GM12878 (cell line): ENCODE data around the gene FAM200B. TPM values are rescaled to one million over a fixed set of nuclear protein-coding genes. Genes with fewer than 3 reads are reported as not detected.

ENCODE experiments used
- ATAC-seq: fragments of 200-7000 bp; cut with Tn5 transposase; 3 replicates; pipeline ENCODE4 v1.9.1; 2020; ENCODE audit warnings: mild to moderate bottlenecking, moderate library complexity
- BruUV-seq: library from RNA; stranded (reverse); fragments of 400-500 nt; replicated peaks from 2 replicates; lab custom pipeline; 2021; lab: Mats Ljungman, UMichigan
- CTCF ChIA-PET: fragments of 300-600 bp; sonication (Branson Sonifier 250); formaldehyde crosslinking; extraction: SDS; loops from one replicate; lab custom pipeline; 2021; ENCODE audit warnings: inconsistent platforms; lab: Yijun Ruan, JAX
- POLR2A ChIA-PET: fragments of 350-600 bp; formaldehyde crosslinking; extraction: SDS; loops from one replicate; lab custom pipeline; 2021; ENCODE audit warnings: inconsistent platforms; lab: Charles Lee
- RAD21 ChIA-PET: fragments of 300-600 bp; sonication (Branson Sonifier 250); formaldehyde crosslinking; loops from one replicate; lab custom pipeline; 2023; ENCODE audit warnings: antibody characterized with exemption; ENCODE audit not compliant: unreplicated experiment; lab: Charles Lee
- SMC1A ChIA-PET: fragments of 300-600 bp; sonication (Branson Sonifier 250); formaldehyde crosslinking; loops from one replicate; lab custom pipeline; 2023; ENCODE audit not compliant: unreplicated experiment, uncharacterized antibody; lab: Charles Lee
- DNase-seq: peaks from one replicate; pipeline ENCODE4 v3.0.0-alpha.2; 2011; ENCODE audit warnings: low read depth, low spot score
- FAIRE-seq: peaks from 3 replicates; lab custom pipeline; 2011; peaks lifted over from hg19 to GRCh38; lab: Jason Lieb, UNC
- H2AFZ ChIP-seq: 2 replicates; pipeline ENCODE4 v1.6.0; 2011; ENCODE audit warnings: low read depth, low read length, control low read depth; ENCODE audit not compliant: control insufficient read depth
- H3K27ac ChIP-seq: 2 replicates; pipeline ENCODE4 v1.5.1; 2011; ENCODE audit warnings: control low read depth; ENCODE audit not compliant: control insufficient read depth, insufficient read depth
- H3K27me3 ChIP-seq, 2 experiments: replicated peaks in 1 of 2; 2 replicates each; pipeline versions ENCODE4 v1.6.0 to v1.6.1; 2011; ENCODE audit warnings: low read length in 1 of 2; ENCODE audit not compliant: control insufficient read depth in 2 of 2, insufficient read depth in 2 of 2
- H3K36me3 ChIP-seq, 2 experiments: 2 replicates each; pipeline ENCODE4 v1.5.1; 2011; ENCODE audit warnings: low read length in 1 of 2; ENCODE audit not compliant: control insufficient read depth in 2 of 2, insufficient read depth in 2 of 2
- H3K4me1 ChIP-seq: 2 replicates; pipeline ENCODE4 v1.6.1; 2011; ENCODE audit warnings: mild to moderate bottlenecking, low read length, moderate library complexity, mixed read lengths; ENCODE audit not compliant: control insufficient read depth, insufficient read depth
- H3K4me2 ChIP-seq: 2 replicates; pipeline ENCODE4 v1.6.0; 2011; ENCODE audit warnings: control low read depth; ENCODE audit not compliant: control insufficient read depth, insufficient read depth
- H3K4me3 ChIP-seq: fragments of 200-600 bp; sonication (generic); 2 replicates; pipeline ENCODE4 v1.5.1; 2016
- H3K79me2 ChIP-seq: 2 replicates; pipeline ENCODE4 v1.6.0; 2011; ENCODE audit warnings: low read length; ENCODE audit not compliant: control insufficient read depth, insufficient read depth
- H3K9ac ChIP-seq: 2 replicates; pipeline ENCODE4 v1.8.0; 2011; ENCODE audit warnings: low read length, control low read depth, mixed read lengths; ENCODE audit not compliant: control insufficient read depth, insufficient read depth
- H3K9me3 ChIP-seq: replicated peaks from 3 replicates; pipeline ENCODE4 v1.5.1; 2011; ENCODE audit warnings: mild to moderate bottlenecking, low read length; ENCODE audit not compliant: control insufficient read depth, insufficient read depth
- H4K20me1 ChIP-seq: 2 replicates; pipeline ENCODE4 v1.6.0; 2011; ENCODE audit not compliant: control insufficient read depth, insufficient read depth
- CREM ChIP-seq: IDR thresholded peaks from 2 replicates; pipeline ENCODE4 v1.6.1; 2014; ENCODE audit warnings: antibody characterized with exemption, low read depth
- CUX1 ChIP-seq: IDR thresholded peaks from 2 replicates; pipeline ENCODE4 v1.6.1; 2012; ENCODE audit warnings: improper control_type of control experiment, low read depth, low read length; ENCODE audit not compliant: insufficient replicate concordance
- ELK1 ChIP-seq: IDR thresholded peaks from 2 replicates; pipeline ENCODE4 v1.6.1; 2012; ENCODE audit warnings: low read depth, low read length, improper control_type of control experiment
- HDGF ChIP-seq: fragments of 450-650 bp; IDR thresholded peaks from 2 replicates; pipeline ENCODE4 v1.6.1; 2016; ENCODE audit warnings: antibody characterized with exemption
- KAT2A ChIP-seq: conservative IDR thresholded peaks from 2 replicates; pipeline ENCODE4 v1.6.1; 2011; ENCODE audit warnings: low read depth, low read length; ENCODE audit not compliant: control insufficient read depth
- MYB ChIP-seq: fragments of 150-350 bp; IDR thresholded peaks from 2 replicates; pipeline ENCODE4 v1.6.1; 2014; ENCODE audit warnings: mild to moderate bottlenecking, low read depth, low read length, borderline replicate concordance
- NFYA ChIP-seq: IDR thresholded peaks from 2 replicates; pipeline ENCODE4 v1.6.1; 2011; ENCODE audit warnings: low read depth, mild to moderate bottlenecking, low read length, improper control_type of control experiment, borderline replicate concordance
- PKNOX1 ChIP-seq: fragments of 450-650 bp; IDR thresholded peaks from 2 replicates; pipeline ENCODE4 v1.6.1; 2016; ENCODE audit warnings: mild to moderate bottlenecking
- SPI1 ChIP-seq: IDR thresholded peaks from 2 replicates; pipeline ENCODE4 v1.6.1; 2011; ENCODE audit warnings: low read depth, mild to moderate bottlenecking, low read length, moderate library complexity, borderline replicate concordance; ENCODE audit not compliant: insufficient read depth
- USF1 ChIP-seq: IDR thresholded peaks from 2 replicates; pipeline ENCODE4 v1.6.1; 2011; ENCODE audit warnings: borderline replicate concordance, low read depth, mild to moderate bottlenecking, moderate library complexity, mixed read lengths, low read length; ENCODE audit not compliant: insufficient read depth; ENCODE audit errors: extremely low read length
- WRNIP1 ChIP-seq: IDR thresholded peaks from 2 replicates; pipeline ENCODE4 v1.6.1; 2011; ENCODE audit warnings: low read depth, low read length, improper control_type of control experiment, borderline replicate concordance
- WGBS: methylation state at CpG from one replicate; pipeline ENCODE4 v1.1.6; 2016; ENCODE audit warnings: low lambda C conversion rate; ENCODE audit not compliant: insufficient replicate concordance, insufficient coverage; ENCODE audit errors: missing lambda C conversion rate; 5-methylcytosine and 5-hydroxymethylcytosine counted together
- in situ Hi-C: fragments of 300-500 bp; cut with MboI; formaldehyde crosslinking; loops from 9 replicates; pipeline ENCODE4 v1.14.3; 2018; ENCODE audit warnings: mixed read lengths
- intact Hi-C: fragments of 100-400 bp; cut with micrococcal nuclease; formaldehyde crosslinking; loops from one replicate; pipeline ENCODE4 v1.14.2; 2022; ENCODE audit not compliant: unreplicated experiment
- polyA plus RNA-seq, 11 experiments: library from polyadenylated mRNA; depleted of rRNA in 4 of 11; unstranded in 6 of 11; stranded (reverse) in 5 of 11; fragments of >200 nt; fragmentation: Nextera tagmentation in 4 of 11; fragmentation: Illumina TruSeq in 1 of 11; extraction: Ambion mirVana in 4 of 11; extraction: Trizol in 1 of 11; gene quantifications; 1 replicate in 1 of 11; 2 replicates in 10 of 11; pipeline versions ENCODE4 v1.2.1 to v1.2.3, GENCODE V29; 2011 to 2016; ENCODE audit warnings: inconsistent platforms in 2 of 11, missing spikeins in 2 of 11, low read depth in 1 of 11
- total RNA-seq, 4 experiments: library from RNA; depleted of rRNA in 3 of 4; stranded (reverse); fragments of >200 nt in 3 of 4; fragmentation: Illumina TruSeq in 1 of 4; extraction: Trizol in 1 of 4; gene quantifications; 2 replicates each; pipeline versions ENCODE4 v1.2.1 to v1.2.3, GENCODE V29; 2013 to 2021

Gene FAM200B
- total and polyA plus RNA-seq, 10 of the 15 experiments (the other 5 are each of a cell fraction or from before 2014, with no cell fraction given) = 13.8 to 48.5 (median 25.5) TPM

GRCh38 chr4:15674926-15675325, 6.7 kb upstream of the FAM200B start:
- POLR2A ChIA-PET = interaction anchor here (0.7 to 3.4 kb wide), 4 partner anchors 10 to 662 kb away, joined by 3 to 15 read pairs (median 6); partner anchors contain the start of gene FBXL5
- peak overlapping the region; percentile 75 for H3K4me2 ChIP-seq

More at GRCh38 chr4:15674926-15675325, 6.7 kb upstream of the FAM200B start:
- ChIA-PET RAD21 (interaction anchor here (0.8 to 1.8 kb wide), 4 partner anchors 15 to 250 kb away, joined by 3 to 13 read pairs (median 5); partner anchors contain the start of gene FBXL5), CTCF (interaction anchor here (0.6 to 3.1 kb wide), 7 partner anchors 10 to 195 kb away, joined by 3 to 20 read pairs (median 4); no protein-coding TSS in a partner anchor), SMC1A (interaction anchor here (0.8 to 2.4 kb wide), 7 partner anchors 11 to 216 kb away, joined by 3 to 13 read pairs (median 6); no protein-coding TSS in a partner anchor)
- Histone ChIP-seq H3K27ac (no peak overlapping the region), H3K4me1 (peaks cover 4% of the 10 kb centered on the region; the same call in 1 of the 2 replicates), H4K20me1 (no peaks in the 10 kb centered on the region), H3K36me3 (no peaks in the 10 kb centered on the region), H3K9me3 (no peaks in the 10 kb centered on the region), H3K4me3 (no peak overlapping the region), H3K9ac (no peak overlapping the region), H3K27me3 (no peaks in the 10 kb centered on the region), H3K79me2 (peaks cover 63% of the 10 kb centered on the region), H2AFZ (no peak overlapping the region)
- no TSS peak for BruUV-seq
- WGBS = 75% methylated on average over 4 of the region's 4 CpGs
- ATAC-seq (no peak), FAIRE-seq (no peak), DNase-seq (no peak)
- intact Hi-C loops (no loop called here), in situ Hi-C loops (no loop called here)
- TF ChIP-seq SPI1 (no peak), PKNOX1 (no peak), USF1 (no peak), CUX1 (no peak), KAT2A (no peak), HDGF (no peak), MYB (no peak), ELK1 (no peak), CREM (no peak), NFYA (no peak), WRNIP1 (no peak)
